Measurements from ENCODE around the gene NEK4. TPM values are rescaled to one million over a fixed set of nuclear protein-coding genes. Genes with fewer than 3 reads are reported as not detected.

Gene NEK4
- total and polyA plus RNA-seq, 10 of the 15 experiments (the other 5 are each of a cell fraction or from before 2014, with no cell fraction given): 7.0 to 29.1 (median 16.4) TPM

GRCh38 chr3:52682016-52682415 lies 88.7 kb downstream of the NEK4 start (continued):
- TF ChIP-seq MYB (IDR thresholded peaks at IDR 0.05; ENCODE audit: borderline replicate concordance, low read depth, low read length): no peak
- TF ChIP-seq ZBTB4 (CRISPR knock-in tag; IDR thresholded peaks at IDR 0.05): no peak
- TF ChIP-seq TARDBP (IDR thresholded peaks at IDR 0.05; ENCODE audit: borderline replicate concordance): no peak
- TF ChIP-seq ZNF274 (IDR thresholded peaks at IDR 0.05; ENCODE audit: insufficient read depth, insufficient read length): no peak
- TF ChIP-seq BCL11A (IDR thresholded peaks at IDR 0.05; ENCODE audit: low read depth, low read length): peak; percentile 27; the same call in 1 of the 2 replicates
- no peak for TF ChIP-seq MEF2B (IDR thresholded peaks at IDR 0.05; ENCODE audit: partially characterized antibody, poor library complexity, severe bottlenecking)
- no peak for TF ChIP-seq CHD4 (IDR thresholded peaks at IDR 0.05)
- TF ChIP-seq MAX (IDR thresholded peaks at IDR 0.05; ENCODE audit: low read depth, low read length): 0 out of 2 replicates have a peak, but pooled peaks have one; percentile 38
- no peak for TF ChIP-seq HSF1 (IDR thresholded peaks at IDR 0.05; ENCODE audit: low read depth, low read length)
- no peak for TF ChIP-seq FOXK2 (IDR thresholded peaks at IDR 0.05)
- TF ChIP-seq NFIC (IDR thresholded peaks at IDR 0.05; ENCODE audit: low read depth, low read length): peak; percentile 40; the same call in 1 of the 2 replicates
- TF ChIP-seq ATF7 (IDR thresholded peaks at IDR 0.05; ENCODE audit: low read depth): no peak
- TF ChIP-seq JUND (IDR thresholded peaks at IDR 0.05; ENCODE audit: low read depth, low read length): no peak
- TF ChIP-seq BMI1 (IDR thresholded peaks at IDR 0.05; ENCODE audit: borderline replicate concordance): no peak
- peak; percentile 65; the same call in 1 of the 2 replicates for TF ChIP-seq RELB (IDR thresholded peaks at IDR 0.05; ENCODE audit: low read depth)
- TF ChIP-seq RFX5 (IDR thresholded peaks at IDR 0.05; ENCODE audit: low read depth, low read length): no peak
- no peak for TF ChIP-seq POLR2AphosphoS5 (IDR thresholded peaks at IDR 0.05; ENCODE audit: low read length)
- no peak for TF ChIP-seq RCOR1 (conservative IDR thresholded peaks at IDR 0.05; ENCODE audit: low read depth, low read length)
- TF ChIP-seq RAD51 (IDR thresholded peaks at IDR 0.05): peak; percentile 56
- no peak for TF ChIP-seq ZBED1 (IDR thresholded peaks at IDR 0.05; ENCODE audit: borderline replicate concordance)
- TF ChIP-seq CHD1 (IDR thresholded peaks at IDR 0.05; ENCODE audit: low read depth, low read length): no peak
- no peak for TF ChIP-seq ZSCAN29 (IDR thresholded peaks at IDR 0.05)
- TF ChIP-seq NKRF (conservative IDR thresholded peaks at IDR 0.05): no peak
- no peak for TF ChIP-seq CREB1 (IDR thresholded peaks at IDR 0.05; ENCODE audit: low read depth)
- TF ChIP-seq SPI1 (IDR thresholded peaks at IDR 0.05; ENCODE audit: borderline replicate concordance, insufficient read depth, low read depth, low read length): no peak

Data from GM12878 (cell line).